NAMALWA (cell line): ENCODE measurements around the gene CFAP97.
"Not testable (repeated sequence)": the region's sequence is repeated elsewhere in the genome, so short reads cannot be mapped to it uniquely, and the experiment has no call there.

Source experiments
- DNase-seq: peaks from one replicate; pipeline ENCODE4 v3.0.0-alpha.2; 2015; ENCODE audit warnings: low spot score

Gene CFAP97

GRCh38 chr4:185222598-185222997 lies 18.8 kb upstream of the CFAP97 start:
- no peak for DNase-seq

GRCh38 chr4:185221912-185222311 lies 18.1 kb upstream of the CFAP97 start:
- DNase-seq: no peak

GRCh38 chr4:185221491-185221890 lies 17.7 kb upstream of the CFAP97 start:
- DNase-seq: no peak

- peak; percentile 48 for DNase-seq
These were observed 15.9 kb upstream of the CFAP97 start for GRCh38 chr4:185219551-185220344.

GRCh38 chr4:185218312-185218711 lies 14.5 kb upstream of the CFAP97 start:
- no peak for DNase-seq

GRCh38 chr4:185217408-185217975 lies 13.7 kb upstream of the CFAP97 start:
- DNase-seq: no peak

GRCh38 chr4:185215261-185215660 lies 11.5 kb upstream of the CFAP97 start:
- no peak for DNase-seq

GRCh38 chr4:185213877-185214276 lies 10.1 kb upstream of the CFAP97 start:
- peak; percentile 74 for DNase-seq

- DNase-seq: no peak
These were observed 8.8 kb upstream of the CFAP97 start for GRCh38 chr4:185212581-185212980.

- DNase-seq: no peak
These were observed 7.8 kb upstream of the CFAP97 start for GRCh38 chr4:185211641-185212040.

GRCh38 chr4:185211035-185211434 lies 7.2 kb upstream of the CFAP97 start:
- peak; percentile 36 for DNase-seq

GRCh38 chr4:185210102-185210981 lies 6.5 kb upstream of the CFAP97 start:
- DNase-seq: peak; percentile 70

- DNase-seq: not testable (repeated sequence)
These were observed 6.0 kb upstream of the CFAP97 start for GRCh38 chr4:185209852-185210101.

GRCh38 chr4:185209031-185209851 lies 5.4 kb upstream of the CFAP97 start, which contains the start of gene SNX25:
TSS of gene SNX25 (plus strand) at chr4:185209598. CDS start at chr4:185209827, 229 bp downstream.
- peak; percentile 89 for DNase-seq

- DNase-seq: no peak
These were observed 3.7 kb upstream of the CFAP97 start for GRCh38 chr4:185207466-185207865.

- DNase-seq: peak; percentile 43
These were observed 2.0 kb upstream of the CFAP97 start for GRCh38 chr4:185205697-185206342.

- not testable (repeated sequence) for DNase-seq
These were observed 1.3 kb upstream of the CFAP97 start for GRCh38 chr4:185205073-185205472.

- peak; percentile 39 for DNase-seq
These were observed 574 bp upstream of the CFAP97 start for GRCh38 chr4:185204238-185204910.

- no peak for DNase-seq
These were observed 765 bp downstream of the CFAP97 start for GRCh38 chr4:185202984-185203485.
